K562 (cell line): ENCODE data around the gene STEAP2. TPM values are rescaled to one million over a fixed set of nuclear protein-coding genes. Genes with fewer than 3 reads are reported as not detected.

Experiments used
- ATAC-seq: fragments of 200-7000 bp; cut with Tn5 transposase; 3 replicates; pipeline ENCODE4 v1.9.1; 2020; ENCODE audit warnings: moderate library complexity
- BruUV-seq: library from RNA; stranded (reverse); fragments of 400-500 nt; replicated peaks from 2 replicates; lab custom pipeline; 2021; lab: Mats Ljungman, UMichigan
- CTCF ChIA-PET: fragments of 300-600 bp; formaldehyde crosslinking; extraction: SDS; loops from one replicate; lab custom pipeline; 2021; ENCODE audit warnings: low intra/inter-chr PET ratio; lab: Yijun Ruan, JAX
- POLR2A ChIA-PET: fragments of 300-600, 350-650 bp; sonication (Branson Sonifier 250); formaldehyde crosslinking; extraction: SDS; loops from one replicate; lab custom pipeline; 2021; ENCODE audit warnings: antibody characterized with exemption, inconsistent platforms; lab: Yijun Ruan, JAX
- DNase-seq, 4 experiments: peaks; one replicate each; pipeline versions ENCODE4 v3.0.0 to v3.0.0-alpha.2; 2011 to 2018; ENCODE audit warnings: low spot score in 3 of 4, mixed read lengths in 3 of 4; ENCODE audit errors: extremely low read depth in 1 of 4
- FAIRE-seq: peaks from 2 replicates; lab custom pipeline; 2011; peaks lifted over from hg19 to GRCh38; lab: Jason Lieb, UNC
- H2AFZ ChIP-seq: 2 replicates; pipeline ENCODE4 v1.6.0; 2011; ENCODE audit warnings: low read depth, low read length, control low read depth, inconsistent platforms
- H3K27ac ChIP-seq: fragments of 200-600 bp; 3 replicates; pipeline ENCODE4 v1.8.0; 2011; ENCODE audit warnings: low read depth, mild to moderate bottlenecking, control low read depth, inconsistent platforms, low read length, moderate library complexity, mixed read lengths; ENCODE audit errors: extremely low read depth
- H3K27me3 ChIP-seq, 2 experiments: fragments of 300-600 bp in 1 of 2; 2 replicates in 1 of 2; 3 replicates in 1 of 2; pipeline versions ENCODE4 v1.6.0 to v1.8.0; 2011; ENCODE audit warnings: inconsistent platforms in 2 of 2, low read length in 2 of 2, mild to moderate bottlenecking in 1 of 2, mixed read lengths in 1 of 2, moderate library complexity in 1 of 2; ENCODE audit not compliant: control insufficient read depth in 2 of 2, insufficient read depth in 2 of 2
- H3K36me3 ChIP-seq: fragments of 300-600 bp; 3 replicates; pipeline ENCODE4 v1.8.0; 2011; ENCODE audit warnings: mild to moderate bottlenecking, low read length, inconsistent platforms; ENCODE audit not compliant: control insufficient read depth, insufficient read depth
- H3K4me1 ChIP-seq, 2 experiments: fragments of 200-600 bp in 1 of 2; replicated peaks in 1 of 2; 2 replicates in 1 of 2; 3 replicates in 1 of 2; pipeline versions ENCODE4 v1.5.1 to v1.8.0; 2011; ENCODE audit warnings: inconsistent platforms in 2 of 2, low read length in 2 of 2, mild to moderate bottlenecking in 1 of 2, mixed read lengths in 1 of 2, moderate library complexity in 1 of 2; ENCODE audit not compliant: control insufficient read depth in 2 of 2, insufficient read depth in 2 of 2
- H3K4me2 ChIP-seq: 2 replicates; pipeline ENCODE4 v1.6.1; 2011; ENCODE audit warnings: low read length, control low read depth, inconsistent platforms, mixed read lengths; ENCODE audit not compliant: insufficient read depth
- H3K4me3 ChIP-seq: fragments of 200-600 bp; sonication (generic), shearing (Covaris generic); 2 replicates; pipeline ENCODE4 v1.5.1; 2016; ENCODE audit warnings: control low read depth, inconsistent platforms
- H3K79me2 ChIP-seq: fragments of 200-600 bp; 3 replicates; pipeline ENCODE4 v1.8.0; 2011; ENCODE audit warnings: low read length, inconsistent platforms; ENCODE audit not compliant: control insufficient read depth, insufficient read depth
- H3K9ac ChIP-seq, 2 experiments: 2 replicates each; pipeline versions ENCODE4 v1.6.0 to v1.6.1; 2011; ENCODE audit warnings: low read depth in 2 of 2, low read length in 2 of 2, control low read depth in 1 of 2, inconsistent platforms in 1 of 2, mild to moderate bottlenecking in 1 of 2, mixed read lengths in 1 of 2; ENCODE audit not compliant: insufficient read depth in 1 of 2
- H3K9me1 ChIP-seq: one replicate; pipeline ENCODE4 v1.6.0; 2011; ENCODE audit warnings: inconsistent platforms, mild to moderate bottlenecking, low read length, moderate library complexity; ENCODE audit not compliant: control insufficient read depth, insufficient read depth
- H3K9me3 ChIP-seq: replicated peaks from 2 replicates; pipeline ENCODE4 v1.5.1; 2011; ENCODE audit warnings: low read depth, low read length, inconsistent platforms; ENCODE audit not compliant: control insufficient read depth, insufficient read depth
- H4K20me1 ChIP-seq: replicated peaks from 2 replicates; pipeline ENCODE4 v1.6.1; 2011; ENCODE audit warnings: low read length, inconsistent platforms, mixed read lengths; ENCODE audit not compliant: control insufficient read depth, insufficient read depth
- CREBBP ChIP-seq: IDR thresholded peaks from one replicate; pipeline ENCODE4 v1.6.1; 2012; ENCODE audit warnings: low read depth, mild to moderate bottlenecking, control low read depth, inconsistent platforms, low read length
- ESRRA ChIP-seq: fragments of 450-650 bp; IDR thresholded peaks from 2 replicates; pipeline ENCODE4 v1.6.1; 2014; ENCODE audit warnings: low read depth, mild to moderate bottlenecking, moderate library complexity, borderline replicate concordance
- IRF1 ChIP-seq: sonication (generic); formaldehyde crosslinking; IDR thresholded peaks from 2 replicates; pipeline ENCODE4 v1.8.0; 2022; ENCODE audit warnings: missing genetic modification reagents, mild to moderate bottlenecking, borderline replicate concordance
- SIN3B ChIP-seq: fragments of 450-650 bp; IDR thresholded peaks from 2 replicates; pipeline ENCODE4 v1.6.1; 2017; ENCODE audit warnings: low read depth, mild to moderate bottlenecking, moderate library complexity
- ZNF124 ChIP-seq: sonication (generic); formaldehyde crosslinking; IDR thresholded peaks from 2 replicates; pipeline ENCODE4 v1.8.1; 2022; ENCODE audit warnings: missing genetic modification reagents
- ZSCAN32 ChIP-seq: fragments of 450-650 bp; formaldehyde crosslinking; IDR thresholded peaks from 2 replicates; pipeline ENCODE4 v1.4.0; 2020; ENCODE audit warnings: mild to moderate bottlenecking, moderate library complexity
- WGBS: fragments of 100-300 bp; shearing (Covaris generic); methylation state at CpG from one replicate; pipeline ENCODE4 v1.1.6; 2016; ENCODE audit warnings: low coverage, mixed read lengths; ENCODE audit not compliant: insufficient coverage; ENCODE audit errors: missing lambda C conversion rate; 5-methylcytosine and 5-hydroxymethylcytosine counted together
- in situ Hi-C: fragments of 300-500 bp; cut with MboI; formaldehyde crosslinking; loops from 4 replicates; pipeline ENCODE4 v1.15.0; 2018; ENCODE audit warnings: inconsistent platforms, mixed read lengths
- intact Hi-C: fragments of 100-400 bp; cut with micrococcal nuclease; formaldehyde crosslinking; loops from 2 replicates; pipeline ENCODE4 v1.14.2; 2022
- polyA plus RNA-seq, 8 experiments: library from polyadenylated mRNA; depleted of rRNA in 4 of 8; stranded (reverse) in 5 of 8; unstranded in 3 of 8; fragments of >200 nt; fragmentation: Nextera tagmentation in 2 of 8; fragmentation: Illumina TruSeq in 1 of 8; extraction: Ambion mirVana in 2 of 8; extraction: Trizol in 1 of 8; gene quantifications; 2 replicates each; pipeline versions ENCODE4 v1.2.1 to v1.2.3, GENCODE V29; 2011 to 2014; ENCODE audit warnings: inconsistent platforms in 1 of 8, missing spikeins in 1 of 8
- total RNA-seq, 7 experiments: library from RNA; depleted of rRNA in 6 of 7; stranded (reverse); fragments of >200 nt in 6 of 7; fragmentation: Illumina TruSeq in 2 of 7; extraction: Trizol in 2 of 7; gene quantifications; 2 replicates each; pipeline versions ENCODE4 v1.2.1 to v1.2.3, GENCODE V29; 2011 to 2021; ENCODE audit warnings: low replicate concordance in 1 of 7
- TF ChIP-seq, protein P1 (sequence below): fragments of 250-450 bp; sonication (Bioruptor Pico); IDR thresholded peaks from 2 replicates; pipeline ENCODE4 v1.5.0; 2021; ENCODE audit warnings: mild to moderate bottlenecking, borderline replicate concordance

Gene STEAP2
- total and polyA plus RNA-seq, 9 of the 15 experiments (the other 6 are each of a cell fraction or from before 2014, with no cell fraction given), result 0.02 to 0.03 TPM; not detected in 7

GRCh38 chr7:90238022-90238421 lies 26.5 kb downstream of the STEAP2 start:
- no peaks in the 10 kb centered on the region for H3K27me3 ChIP-seq
- no peaks in the 10 kb centered on the region for H3K9me1 ChIP-seq
- FAIRE-seq, result no peak
- no peak overlapping the region for H2AFZ ChIP-seq
- H4K20me1 ChIP-seq, result no peaks in the 10 kb centered on the region
- in situ Hi-C loops (no loop called here), intact Hi-C loops (no loop called here)
- POLR2A ChIA-PET, result no interaction called here
- H3K4me1 ChIP-seq, result peaks cover 0 to 7% of the 10 kb centered on the region in 2 experiments; a peak in 1 of 5 replicates
- no peak overlapping the region for H3K4me2 ChIP-seq
- no peaks in the 10 kb centered on the region for H3K9me3 ChIP-seq
- no peak for DNase-seq
- TF ChIP-seq, protein P1, sequence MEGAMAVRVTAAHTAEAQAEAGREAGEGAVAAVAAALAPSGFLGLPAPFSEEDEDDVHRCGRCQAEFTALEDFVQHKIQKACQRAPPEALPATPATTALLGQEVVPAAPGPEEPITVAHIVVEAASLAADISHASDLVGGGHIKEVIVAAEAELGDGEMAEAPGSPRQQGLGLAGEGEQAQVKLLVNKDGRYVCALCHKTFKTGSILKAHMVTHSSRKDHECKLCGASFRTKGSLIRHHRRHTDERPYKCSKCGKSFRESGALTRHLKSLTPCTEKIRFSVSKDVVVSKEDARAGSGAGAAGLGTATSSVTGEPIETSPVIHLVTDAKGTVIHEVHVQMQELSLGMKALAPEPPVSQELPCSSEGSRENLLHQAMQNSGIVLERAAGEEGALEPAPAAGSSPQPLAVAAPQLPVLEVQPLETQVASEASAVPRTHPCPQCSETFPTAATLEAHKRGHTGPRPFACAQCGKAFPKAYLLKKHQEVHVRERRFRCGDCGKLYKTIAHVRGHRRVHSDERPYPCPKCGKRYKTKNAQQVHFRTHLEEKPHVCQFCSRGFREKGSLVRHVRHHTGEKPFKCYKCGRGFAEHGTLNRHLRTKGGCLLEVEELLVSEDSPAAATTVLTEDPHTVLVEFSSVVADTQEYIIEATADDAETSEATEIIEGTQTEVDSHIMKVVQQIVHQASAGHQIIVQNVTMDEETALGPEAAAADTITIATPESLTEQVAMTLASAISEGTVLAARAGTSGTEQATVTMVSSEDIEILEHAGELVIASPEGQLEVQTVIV (CRISPR knock-in tag), result no peak
- no peak for TF ChIP-seq SIN3B
- no peak for TF ChIP-seq ZNF124
- no peak for TF ChIP-seq IRF1 (CRISPR knock-in tag)
- no peak for TF ChIP-seq ESRRA
- TF ChIP-seq ZSCAN32 (CRISPR knock-in tag), result no peak
- no peak for TF ChIP-seq CREBBP
- TF ChIP-seq, all 486 proteins: peak for 0
- H3K9ac ChIP-seq, result no peak overlapping the region
- no peak overlapping the region for H3K27ac ChIP-seq
- peak; percentile 26; the same call in 1 of the 3 replicates for ATAC-seq
- CTCF ChIA-PET, result interaction anchor here (0.6 kb wide), 1 partner anchor 66 kb away, joined by 3 read pairs; no protein-coding TSS in a partner anchor
- H3K79me2 ChIP-seq, result no peaks in the 10 kb centered on the region
- 84% methylated on average over 2 of the region's 2 CpGs for WGBS
- no TSS peak for BruUV-seq
- H3K4me3 ChIP-seq, result no peak overlapping the region
- H3K36me3 ChIP-seq, result no peaks in the 10 kb centered on the region
